Dermis microvascular lymphatic vessel endothelial cell (primary cell): ENCODE results near the gene PRDM16. TPM values are rescaled to one million over a fixed set of nuclear protein-coding genes. Genes with fewer than 3 reads are reported as not detected.

Source experiments
- DNase-seq, 2 donors: peaks; one replicate each; pipeline versions ENCODE4 v3.0.0 to v3.0.0-alpha.2; 2010; ENCODE audit warnings: low read depth in 2 of 2
- total RNA-seq: library from RNA; depleted of rRNA; stranded (reverse); fragments of >200 nt; gene quantifications from 2 replicates; pipeline ENCODE4 v1.2.1, GENCODE V29; 2014

The PRDM16 gene
- total RNA-seq, 1 donor from 2014 or later, result not detected

DNA sequence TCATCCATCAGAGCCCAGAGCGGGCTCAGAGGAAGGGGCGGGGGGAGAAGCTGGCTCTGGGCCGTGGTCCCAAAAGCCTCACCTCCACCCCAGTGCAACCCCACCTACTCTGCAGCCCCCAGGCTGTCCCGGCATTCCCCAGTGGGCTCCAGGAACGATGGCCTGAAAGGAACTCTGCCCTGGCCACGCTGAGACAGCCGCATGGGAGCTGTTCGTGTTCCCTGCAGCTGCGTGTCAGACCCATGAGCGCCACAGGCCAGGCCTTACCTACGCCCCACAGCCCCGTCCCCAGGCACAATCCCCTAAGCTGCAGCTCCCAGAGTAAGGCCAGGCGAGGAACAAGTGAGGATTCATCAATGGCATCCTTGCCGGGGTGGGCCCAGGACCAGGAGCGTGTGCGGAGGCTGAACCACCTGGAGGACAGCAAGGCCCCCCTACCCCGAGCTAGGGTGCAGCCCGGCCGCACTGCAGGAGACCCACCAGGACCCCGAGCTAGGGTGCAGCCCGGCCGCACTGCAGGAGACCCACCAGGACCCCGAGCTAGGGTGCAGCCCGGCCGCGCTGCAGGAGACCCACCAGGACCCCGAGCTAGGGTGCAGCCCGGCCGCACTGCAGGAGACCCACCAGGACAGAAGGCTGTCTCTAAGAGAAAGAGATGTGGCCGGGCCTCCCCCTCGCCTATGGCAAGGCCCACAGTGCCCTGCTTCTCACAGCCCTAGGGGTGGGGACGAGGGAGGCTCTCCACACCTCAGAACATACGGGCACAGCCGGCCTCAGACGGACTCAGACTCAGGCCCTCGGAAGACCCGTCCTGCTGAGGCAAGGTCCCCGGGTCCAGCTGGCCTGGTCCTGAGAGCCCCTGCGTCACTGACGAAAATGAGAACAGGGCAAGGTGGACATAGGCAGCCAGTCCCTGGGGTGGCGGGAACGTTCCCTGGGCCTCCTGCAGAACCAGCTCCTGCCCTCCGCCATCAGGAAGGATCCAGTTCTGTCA is 359.0 kb downstream of the PRDM16 start:
- no peak for DNase-seq

DNA sequence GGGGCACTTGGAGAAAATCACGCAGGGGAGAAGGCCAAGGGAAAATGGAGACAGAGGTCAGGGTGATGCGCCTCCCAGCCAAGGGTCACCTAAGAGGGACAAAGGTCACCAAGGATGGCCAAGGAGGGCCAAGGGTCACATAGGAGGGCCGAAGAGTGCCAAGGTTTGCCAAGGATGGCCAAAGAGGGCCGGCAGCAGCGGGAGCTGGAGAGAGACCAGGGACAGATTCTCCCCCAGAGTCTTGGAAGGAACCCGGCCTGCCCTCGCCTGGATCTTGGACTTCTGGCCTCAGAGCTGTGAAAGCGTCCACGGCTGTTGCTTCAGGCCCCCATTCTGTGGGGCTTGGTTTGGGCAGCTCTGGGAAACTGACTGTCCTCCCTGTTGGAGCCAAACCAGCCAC is 359.9 kb downstream of the PRDM16 start:
- no peak for DNase-seq

DNA sequence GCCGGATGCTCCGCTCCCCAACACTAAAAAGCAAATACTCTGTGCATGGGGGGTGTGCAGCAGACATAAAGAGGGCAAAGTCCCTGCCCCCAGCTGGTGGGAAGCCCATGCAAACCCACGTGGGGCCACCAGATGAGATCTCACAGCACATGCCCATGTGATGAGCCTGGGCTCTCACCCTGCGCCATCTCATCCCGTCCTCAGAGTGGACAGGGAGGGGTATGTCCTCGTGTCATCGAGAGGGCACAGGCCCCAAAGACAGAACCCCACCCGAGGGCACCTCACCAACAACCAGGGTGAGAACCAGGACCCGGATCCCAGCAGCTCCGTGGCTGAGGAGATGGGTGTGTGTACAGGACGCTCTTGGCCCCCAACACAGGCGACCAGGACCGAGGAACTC is 360.3 kb downstream of the PRDM16 start:
- DNase-seq, result no peak

DNA sequence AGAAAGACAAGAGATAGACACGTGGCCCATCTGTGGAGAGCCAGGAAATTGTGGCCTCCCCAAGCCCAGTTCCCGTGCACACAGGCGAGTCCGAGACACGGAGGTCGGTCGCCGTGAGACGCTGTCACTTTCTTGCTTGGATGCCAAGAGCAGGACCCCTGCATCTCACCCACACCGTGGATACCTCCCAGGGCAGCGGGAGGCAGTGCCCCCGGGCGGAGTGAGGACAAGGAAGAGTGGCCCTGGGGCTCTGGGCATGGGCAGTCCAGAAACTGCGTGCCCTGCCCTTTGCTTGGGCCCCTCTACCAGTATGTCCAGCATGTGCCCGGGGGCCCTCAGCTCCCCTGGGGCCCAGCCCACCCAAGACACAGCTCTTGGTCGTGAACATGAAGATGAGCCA is 360.8 kb downstream of the PRDM16 start:
- DNase-seq, result no peak

DNA sequence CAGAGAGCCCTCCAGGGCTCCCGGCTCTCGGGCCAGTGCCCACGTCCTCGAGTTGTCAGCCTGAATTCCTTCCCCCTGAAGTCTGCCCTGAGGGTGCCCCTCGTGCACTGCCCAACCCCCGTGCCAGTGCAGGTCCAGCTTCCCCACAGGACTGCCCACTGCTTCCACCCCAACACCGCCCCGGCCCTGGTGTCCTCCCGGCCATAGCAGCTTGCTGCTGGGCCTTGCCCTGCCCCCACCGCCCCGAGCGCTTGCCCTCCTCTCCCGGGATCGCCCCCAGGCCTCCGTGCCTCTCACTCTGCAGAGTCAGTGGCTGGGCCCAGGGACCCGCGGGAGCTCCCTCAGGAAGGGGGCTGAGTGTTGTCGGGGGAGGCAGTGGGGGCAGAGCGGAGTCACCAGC is 361.4 kb downstream of the PRDM16 start:
- DNase-seq, result no peak

DNA sequence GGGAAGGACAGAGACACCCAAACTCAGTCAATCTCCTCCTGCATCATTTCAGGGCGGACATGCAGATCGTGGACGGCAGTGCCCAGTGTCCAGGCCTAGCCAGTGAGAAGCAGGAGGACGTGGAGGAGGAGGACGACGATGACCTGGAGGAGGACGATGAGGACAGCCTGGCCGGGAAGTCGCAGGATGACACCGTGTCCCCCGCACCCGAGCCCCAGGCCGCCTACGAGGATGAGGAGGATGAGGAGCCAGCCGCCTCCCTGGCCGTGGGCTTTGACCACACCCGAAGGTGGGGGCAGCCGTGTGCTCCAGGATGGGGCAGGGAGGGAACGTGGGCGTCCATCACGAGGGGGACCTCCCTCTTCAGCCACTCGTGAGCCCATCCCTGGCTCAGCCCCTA is 361.8 kb downstream of the PRDM16 start:
- DNase-seq, result no peak

DNA sequence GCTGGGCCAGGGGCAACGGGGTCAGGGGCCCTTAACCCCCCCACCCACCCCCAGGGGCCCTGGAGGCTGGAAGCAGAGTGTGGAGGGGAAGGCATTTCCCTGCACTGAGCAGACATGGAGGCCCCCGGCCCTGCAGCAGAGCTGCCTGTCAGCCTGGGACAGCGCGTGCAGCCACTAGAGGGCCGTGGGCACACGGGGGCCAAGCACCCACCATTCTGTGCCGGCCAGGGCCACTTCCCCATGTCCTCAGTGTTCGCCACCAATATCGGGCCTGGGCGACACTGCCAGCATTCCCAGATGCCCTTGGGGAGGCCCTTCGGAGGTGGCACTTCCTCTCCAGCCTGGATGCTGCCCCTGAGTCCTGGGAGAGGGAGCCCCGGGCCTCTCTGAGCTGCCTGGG is 362.3 kb downstream of the PRDM16 start:
- DNase-seq, result no peak

DNA sequence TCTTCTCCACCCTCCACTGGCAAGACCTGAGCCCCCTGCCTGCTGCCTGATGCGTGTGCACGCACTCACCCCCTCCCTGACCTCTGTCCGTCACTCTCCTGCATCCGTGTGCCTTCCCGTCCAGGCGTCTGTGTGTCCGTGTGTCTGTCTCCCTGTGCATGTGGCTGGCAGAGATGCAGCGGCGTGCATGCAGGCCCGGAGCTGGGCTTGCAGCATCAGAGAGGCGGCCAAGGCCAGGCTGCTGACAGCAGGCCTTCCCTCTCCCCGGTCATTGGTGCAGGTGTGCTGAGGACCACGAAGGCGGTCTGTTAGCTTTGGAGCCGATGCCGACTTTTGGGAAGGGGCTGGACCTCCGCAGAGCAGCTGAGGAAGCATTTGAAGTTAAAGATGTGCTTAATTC is 362.7 kb downstream of the PRDM16 start:
- no peak for DNase-seq

DNA sequence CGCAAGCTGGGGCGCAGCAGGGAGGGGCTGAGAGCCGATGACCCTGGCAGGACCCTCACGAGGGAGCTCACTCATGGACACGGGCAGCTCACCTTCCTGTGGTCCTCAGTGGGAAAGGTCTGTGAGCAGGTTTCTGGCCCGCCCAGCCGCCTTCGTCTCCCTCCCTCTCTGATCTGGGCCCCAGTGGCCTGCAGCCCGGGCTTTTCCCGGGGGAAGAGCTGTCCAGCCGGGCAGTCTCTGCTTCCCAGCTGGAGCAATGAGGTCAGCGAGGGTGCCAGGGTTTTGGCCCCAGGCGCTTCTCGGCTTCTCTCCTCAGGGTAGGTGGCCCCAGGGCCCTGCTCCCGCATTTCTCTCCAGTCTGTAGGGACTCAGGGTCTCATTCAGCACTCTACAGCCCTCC is 363.3 kb downstream of the PRDM16 start:
- DNase-seq, result no peak

DNA sequence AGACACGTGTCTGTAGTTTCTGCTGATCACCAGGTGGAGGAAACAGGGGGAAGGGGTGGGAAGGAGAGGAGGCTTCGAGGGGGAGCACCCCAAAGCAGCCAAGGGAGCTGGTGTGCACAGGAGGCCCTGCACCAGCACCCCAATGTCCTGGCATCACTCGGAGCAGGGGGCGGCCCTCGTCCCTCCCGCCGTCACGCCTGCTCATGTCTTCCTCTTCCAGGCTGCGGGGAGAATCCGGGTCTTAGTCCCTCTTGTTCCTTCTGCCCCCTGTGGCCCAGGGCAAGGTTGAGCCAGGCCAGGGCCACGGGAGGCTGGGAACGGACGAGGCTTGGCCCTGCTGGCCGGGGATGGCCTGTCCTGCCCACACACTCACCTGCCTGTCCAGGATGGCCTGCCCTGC is 364.1 kb downstream of the PRDM16 start:
- no peak for DNase-seq

DNA sequence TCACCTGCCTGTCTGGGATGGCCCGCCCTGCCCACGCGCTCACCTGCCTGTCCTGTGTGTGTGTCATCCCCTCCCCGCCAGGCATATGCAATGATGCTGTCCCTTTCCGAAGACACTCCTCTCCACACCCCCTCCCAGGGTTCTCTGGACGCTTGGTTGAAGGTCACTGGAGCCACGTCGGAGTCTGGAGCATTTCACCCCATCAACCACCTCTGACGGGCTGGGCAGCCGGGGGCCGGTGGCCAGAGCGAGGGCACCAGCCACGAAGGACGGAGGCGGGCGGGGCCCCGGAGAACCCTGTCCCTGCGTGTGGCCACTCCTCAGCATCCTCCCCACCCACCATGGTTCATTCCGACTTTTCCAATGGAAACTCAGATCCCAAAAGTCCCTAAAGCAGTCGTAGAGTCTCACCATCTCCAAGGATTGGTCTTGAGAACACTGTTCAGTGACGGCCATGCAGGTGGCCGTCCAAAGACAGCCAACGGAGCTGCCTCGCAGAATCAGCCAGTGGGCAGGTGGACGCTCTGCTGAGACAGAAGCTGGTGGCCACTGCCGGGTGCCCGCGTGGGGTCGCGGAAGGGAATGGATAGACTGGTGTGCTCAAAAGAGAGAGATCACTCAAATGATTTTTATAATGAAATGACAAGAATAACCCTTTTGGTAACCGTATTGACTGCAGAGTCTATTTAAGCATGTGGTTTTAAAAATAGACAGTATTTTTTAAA is 364.8 kb downstream of the PRDM16 start:
- DNase-seq, result no peak

DNA sequence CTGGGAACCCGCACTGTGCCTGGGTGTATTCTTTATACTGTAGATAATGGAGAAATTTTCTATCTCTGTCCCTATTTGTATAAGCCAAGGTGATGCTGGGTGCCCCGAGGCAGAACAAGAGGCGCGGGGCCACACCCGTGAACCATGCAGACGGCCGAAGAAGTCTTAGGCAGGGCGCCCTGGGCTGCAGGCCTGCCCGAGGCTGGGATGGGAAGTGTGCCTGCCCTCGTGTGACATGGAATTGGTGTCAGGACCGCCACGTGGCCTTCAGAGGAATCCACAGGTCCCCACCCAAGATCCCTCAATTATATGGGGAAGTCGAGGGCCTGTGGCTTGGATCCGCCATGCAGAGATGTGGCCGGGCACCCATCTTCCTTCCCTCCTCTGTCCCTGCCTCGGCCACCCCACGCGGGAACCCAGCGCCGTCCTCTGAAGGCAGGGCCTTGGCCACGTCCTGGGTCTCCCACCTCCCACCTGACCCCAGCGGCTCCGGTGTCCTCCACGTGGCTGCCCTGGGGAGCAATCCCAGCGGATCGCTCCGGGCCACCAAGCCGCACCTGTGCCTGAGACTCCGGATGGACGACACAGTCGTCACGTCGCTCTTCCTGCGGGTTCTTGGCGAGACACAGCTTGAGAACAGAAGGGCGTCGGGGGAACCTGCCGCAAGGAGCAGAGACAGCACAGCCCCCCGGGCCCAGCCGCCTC is 365.6 kb downstream of the PRDM16 start:
- DNase-seq, result no peak

DNA sequence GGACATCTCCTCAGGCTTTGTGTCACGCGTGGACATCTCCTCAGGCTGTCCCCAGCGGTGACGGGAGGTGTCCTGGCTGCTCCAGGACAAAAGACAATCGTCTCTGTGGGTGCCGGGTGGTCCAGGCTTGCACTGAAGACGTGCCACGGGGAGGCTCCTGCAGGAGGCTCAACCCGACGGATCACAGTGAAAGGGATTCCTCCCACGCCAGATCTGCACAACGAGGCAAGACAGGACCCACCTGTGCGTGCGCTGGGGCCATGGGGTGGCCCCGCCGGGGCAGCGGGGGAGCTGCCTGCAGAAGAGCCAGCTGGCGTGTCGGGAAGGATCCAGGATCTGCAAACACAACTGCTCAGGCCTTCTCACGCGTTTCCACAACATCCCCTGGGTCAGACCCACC is 366.7 kb downstream of the PRDM16 start:
- DNase-seq, result no peak

DNA sequence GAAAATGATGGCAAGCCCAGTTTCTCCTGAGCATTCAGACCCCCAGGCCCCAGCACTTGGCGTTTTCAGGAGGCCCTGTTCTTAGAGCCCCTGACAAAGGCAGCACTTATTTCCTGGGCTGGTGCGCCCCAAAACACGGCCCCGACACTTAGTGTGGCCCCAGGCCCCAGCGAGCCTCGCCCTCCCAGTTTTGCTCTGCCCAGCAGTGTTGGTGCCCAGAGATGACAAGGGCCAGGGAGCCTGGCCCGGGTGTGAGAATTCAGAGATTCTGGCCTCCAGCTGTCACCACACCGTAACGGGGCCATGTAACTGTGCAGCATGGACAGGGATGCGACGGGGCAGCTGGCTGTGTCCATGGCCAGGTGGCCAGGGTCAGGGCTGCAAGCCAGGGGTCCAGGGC is 367.4 kb downstream of the PRDM16 start:
- DNase-seq, result no peak

DNA sequence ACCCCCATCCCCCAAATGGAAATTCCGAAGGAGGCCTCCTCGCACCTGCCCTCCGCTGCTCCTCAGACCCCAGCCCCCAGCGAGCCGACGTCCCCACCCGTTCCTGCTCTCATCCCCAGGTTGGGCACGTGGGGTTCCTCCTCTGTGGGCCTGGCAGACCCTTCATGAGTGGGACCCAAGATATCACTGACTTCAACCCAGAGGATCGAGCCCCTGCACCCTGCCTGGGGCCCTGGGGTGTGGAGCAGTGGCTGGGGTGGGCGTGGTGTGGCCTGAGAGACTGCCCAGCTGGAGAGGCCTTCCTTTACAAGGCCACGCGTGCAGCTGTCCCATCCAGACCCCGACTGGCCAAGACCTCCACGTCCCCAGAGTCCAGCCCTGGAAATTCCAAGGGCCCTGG is 367.9 kb downstream of the PRDM16 start:
- DNase-seq, result no peak

DNA sequence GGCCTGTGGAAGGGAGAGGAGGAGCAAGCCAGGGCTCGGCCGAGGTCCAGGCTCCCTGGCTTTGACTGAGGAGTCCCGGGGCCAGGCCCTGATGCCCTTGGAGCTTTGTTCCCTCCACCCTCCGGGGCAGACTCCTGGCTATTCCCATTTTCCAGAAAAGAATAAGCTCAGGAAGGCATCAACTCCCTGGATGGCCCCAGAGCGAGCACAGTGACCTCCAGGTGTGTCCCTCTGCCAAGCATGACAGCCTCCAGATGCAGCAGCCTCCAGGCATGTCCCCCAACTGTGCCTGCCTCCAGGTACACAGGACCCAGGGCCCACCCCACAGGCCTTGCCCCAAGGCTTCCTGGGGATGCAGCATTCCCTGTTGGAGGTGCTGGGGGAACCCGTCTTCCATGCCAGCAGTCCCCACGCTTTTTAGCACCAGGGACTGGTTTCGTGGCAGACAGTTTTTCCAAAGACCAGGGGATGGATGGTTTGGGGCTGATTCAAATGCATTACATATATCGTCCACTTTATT is 369.7 kb downstream of the PRDM16 start:
- DNase-seq, result no peak

DNA sequence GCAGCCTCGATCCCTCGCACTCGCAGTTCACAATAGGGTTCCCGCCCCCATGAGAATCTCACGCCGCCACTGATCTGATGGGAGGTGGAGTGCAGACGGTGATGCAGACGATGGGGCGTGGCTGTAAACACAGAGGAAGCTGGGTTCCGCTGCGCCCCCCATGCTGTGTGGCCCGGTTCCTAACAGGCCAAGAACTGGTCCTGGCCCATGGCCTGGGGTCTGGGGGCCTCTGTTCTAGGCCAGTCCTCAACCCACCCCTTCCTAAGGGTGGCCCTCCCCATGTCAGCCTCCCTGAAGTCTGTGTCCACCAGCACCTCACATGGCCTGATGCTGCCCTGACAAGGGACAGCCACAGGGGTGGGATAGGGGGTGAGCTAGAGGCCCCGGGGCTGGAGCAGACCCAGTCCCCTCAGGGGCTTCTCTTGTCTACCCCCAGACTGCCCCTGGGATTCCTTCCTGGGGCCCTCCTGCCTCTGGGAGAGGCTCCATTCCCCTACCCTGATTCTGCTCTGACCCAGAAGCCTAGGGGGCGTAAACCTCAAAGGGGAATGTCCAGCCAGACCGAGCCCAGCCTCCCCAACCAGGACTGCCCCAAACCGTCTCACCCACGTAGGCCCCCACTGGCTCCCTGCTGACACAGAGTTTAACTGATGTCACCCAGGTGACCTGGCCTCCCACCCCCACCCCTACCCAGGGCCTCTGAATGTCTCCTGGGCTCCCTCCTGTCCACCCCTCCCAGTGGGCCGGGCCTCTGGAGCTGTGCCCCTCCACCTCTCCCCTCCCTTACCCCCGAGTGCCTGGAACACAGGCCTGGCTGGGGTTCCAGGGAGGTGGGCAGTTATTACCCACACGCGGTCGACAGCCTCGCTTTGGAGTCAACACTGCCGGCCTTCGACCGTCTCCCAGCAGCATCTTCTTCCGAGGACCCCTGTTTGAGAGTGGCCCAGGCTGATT is 370.6 kb downstream of the PRDM16 start:
- no peak for DNase-seq

DNA sequence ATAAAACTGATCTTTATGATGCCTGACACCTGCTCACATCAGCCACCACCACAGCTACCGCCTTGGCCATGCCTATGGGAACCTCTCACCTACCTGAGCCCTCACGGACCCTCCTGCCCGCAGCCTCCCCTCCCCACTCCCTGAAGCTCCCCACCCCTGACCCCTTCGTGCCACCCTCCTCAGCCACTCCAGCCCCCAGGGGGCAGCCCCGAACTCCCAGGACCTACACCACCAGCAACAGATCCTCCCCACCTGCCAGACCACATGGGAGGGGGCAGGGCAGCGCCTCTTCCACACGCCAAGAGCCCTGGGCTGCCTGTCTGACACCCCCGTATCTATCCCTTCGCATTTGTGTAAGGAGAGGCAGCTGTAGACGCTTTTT is 371.3 kb downstream of the PRDM16 start:
- DNase-seq, result no peak

DNA sequence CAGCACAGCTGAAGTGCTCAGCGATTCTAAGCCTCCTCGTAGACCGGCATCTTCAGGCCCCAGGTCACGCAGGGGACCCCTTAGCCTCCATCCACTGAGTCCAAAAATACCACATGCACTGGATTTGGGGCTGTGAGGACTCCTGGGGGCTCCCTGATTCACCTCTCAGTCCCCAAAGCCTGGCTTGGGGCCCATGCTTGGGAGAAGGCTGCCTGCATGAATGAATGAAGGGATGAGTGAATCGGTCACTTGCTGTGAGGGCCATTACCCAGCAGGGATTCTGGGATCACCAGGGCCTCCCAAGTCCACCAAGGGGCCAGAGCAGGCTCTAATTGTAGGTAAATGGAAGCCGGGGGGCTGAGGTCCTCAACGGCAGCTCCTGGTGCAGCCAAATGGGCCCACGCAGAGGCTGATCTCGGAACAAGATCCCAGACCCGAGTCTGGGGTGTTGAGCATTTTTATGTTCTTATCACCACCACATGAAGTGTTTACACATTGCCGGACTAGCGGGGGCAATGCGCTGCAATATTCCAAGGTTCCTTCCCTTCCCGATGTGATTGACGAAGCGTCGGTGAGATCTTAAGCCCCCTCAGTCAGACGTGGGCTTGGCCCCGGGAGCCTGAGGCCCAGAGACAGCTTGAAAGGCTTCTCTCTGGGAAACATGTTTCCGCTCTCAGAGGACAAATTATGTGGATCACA is 371.9 kb downstream of the PRDM16 start:
- no peak for DNase-seq

DNA sequence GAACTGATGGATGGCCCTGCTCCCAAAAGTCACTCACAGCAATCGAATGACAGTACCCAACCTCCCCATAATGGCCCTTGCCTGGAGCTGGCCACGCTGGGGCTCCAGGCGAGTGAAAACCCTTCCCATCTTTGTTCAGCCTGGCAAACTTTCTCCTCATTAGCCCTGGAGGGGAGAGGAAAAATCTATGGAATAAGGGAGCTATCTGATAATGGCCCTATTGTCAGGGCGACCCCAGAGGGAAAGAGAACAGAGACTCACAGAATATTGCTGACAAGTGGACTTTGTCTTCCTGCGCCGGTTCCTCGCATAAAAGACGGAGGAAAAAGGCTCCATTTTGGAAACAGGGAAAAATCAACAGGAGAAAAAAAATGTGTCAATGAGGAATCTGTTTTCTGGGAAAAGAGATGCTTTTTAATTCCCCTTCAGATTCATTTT is 372.4 kb downstream of the PRDM16 start:
- no peak for DNase-seq
